Mammary epithelial cell (primary cell): ENCODE results near the gene USE1.

Experiments
- CTCF ChIP-seq, 2 donors: IDR thresholded peaks in 1 of 2; conservative IDR thresholded peaks in 1 of 2; 2 replicates each; pipeline ENCODE4 v1.5.1; 2011 to 2012; ENCODE audit warnings: inconsistent platforms in 2 of 2, low read length in 2 of 2, mild to moderate bottlenecking in 2 of 2, control low read depth in 1 of 2, low read depth in 1 of 2; ENCODE audit not compliant: insufficient read depth in 1 of 2; ENCODE audit errors: extremely low read depth in 1 of 2
- EZH2 ChIP-seq: IDR thresholded peaks from 2 replicates; pipeline ENCODE4 v1.6.1; 2012; ENCODE audit warnings: low read length, inconsistent platforms, borderline replicate concordance

- no peak for TF ChIP-seq CTCF (conservative IDR thresholded peaks at IDR 0.05 in 1 of 2, IDR thresholded peaks at IDR 0.05 in 1 of 2; ENCODE audit: extremely low read depth in 1 of 2, insufficient read depth in 1 of 2, low read depth in 1 of 2, low read length in 2 of 2)
- TF ChIP-seq EZH2: no peak
These were observed 34.9 kb downstream of the USE1 start for GRCh38 chr19:17249887-17250548.
